Activated naive CD8-positive, alpha-beta T cell treated with anti-CD3 and anti-CD28 coated beads, Interleukin-2, amount 50 U/mL, for 16 hours (primary cell): ENCODE data around the gene TMEM88.

Experiments used
- DNase-seq: peaks from one replicate; pipeline ENCODE4 v3.0.0-alpha.2; 2020; ENCODE audit warnings: low read depth, low spot score

Gene TMEM88

DNA sequence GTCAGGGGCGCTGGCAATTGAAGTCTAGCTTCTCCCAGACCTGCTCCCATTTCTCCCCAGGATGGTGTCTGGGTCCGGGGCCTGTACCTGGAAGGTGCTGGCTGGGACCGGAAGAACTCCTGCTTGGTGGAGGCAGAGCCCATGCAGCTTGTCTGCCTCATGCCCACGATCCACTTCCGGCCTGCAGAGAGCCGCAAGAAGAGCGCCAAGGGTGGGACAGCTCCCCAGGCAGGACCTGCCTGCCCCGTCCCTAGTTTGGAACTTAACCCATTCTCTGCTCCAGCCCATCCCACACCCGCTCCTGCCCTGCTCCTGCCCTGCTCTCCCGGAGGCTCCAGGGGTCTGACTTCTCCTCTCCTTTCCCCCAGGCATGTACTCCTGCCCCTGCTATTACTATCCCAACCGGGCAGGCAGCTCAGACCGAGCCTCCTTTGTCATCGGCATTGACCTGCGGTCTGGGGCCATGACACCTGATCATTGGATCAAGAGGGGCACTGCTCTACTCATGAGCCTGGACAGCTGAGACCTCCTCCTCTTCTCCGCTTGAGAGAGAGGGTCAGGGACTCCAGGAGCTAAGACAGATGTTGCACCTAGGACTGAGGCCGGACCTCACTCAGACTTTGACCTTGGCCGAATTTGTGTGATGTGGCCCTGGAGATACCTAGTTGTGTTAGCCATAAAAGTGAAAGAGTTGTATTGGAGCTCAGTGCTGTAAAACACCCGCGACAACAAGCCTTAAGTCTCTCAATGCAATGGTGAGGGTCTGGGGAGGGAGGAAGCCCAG lies 21.7 kb upstream of the TMEM88 start:
- DNase-seq: no peak

DNA sequence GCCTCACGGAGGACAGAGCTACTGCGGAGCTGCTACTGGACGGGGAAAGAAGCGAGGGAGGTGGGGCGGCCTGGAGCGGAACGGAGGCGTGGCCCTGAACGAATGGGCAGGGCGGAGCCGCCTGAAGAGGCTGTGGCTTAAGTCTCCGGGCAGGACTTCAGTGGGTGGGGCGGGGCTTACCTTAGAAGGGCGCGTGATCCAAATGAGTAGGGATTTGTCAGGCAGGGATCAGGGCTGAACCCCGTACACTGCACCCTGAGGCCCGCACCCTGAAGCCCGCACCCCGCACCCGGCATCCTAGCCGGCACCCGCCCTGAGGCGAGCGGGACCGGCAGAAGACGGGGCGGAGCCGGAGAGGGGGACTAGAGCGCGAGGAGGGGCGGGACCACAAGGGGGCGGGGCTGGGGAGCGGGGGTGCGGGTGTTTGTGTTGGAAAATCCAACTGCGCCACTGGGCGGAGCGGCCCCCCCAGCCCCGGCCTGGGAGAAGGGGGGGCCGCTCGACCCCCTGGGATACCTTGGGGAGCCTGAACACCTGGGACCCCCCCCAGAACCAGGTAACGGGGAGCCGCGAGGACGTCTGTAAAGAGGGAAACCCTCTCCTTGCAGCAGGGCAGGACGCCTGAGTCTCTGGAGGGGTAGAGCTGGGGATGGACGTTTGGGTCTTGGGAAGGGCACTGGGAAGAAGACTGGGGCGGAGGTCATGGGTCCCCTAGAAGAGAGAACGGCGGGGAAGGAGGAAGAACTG lies 20.9 kb upstream of the TMEM88 start, which contains the start of gene KDM6B:
Gene KDM6B, plus strand, starts transcription at position 423 of the 747 bp plus-strand sequence. CDS start 11,338 bp downstream, outside the sequence.
- DNase-seq: peak; percentile 71

- DNase-seq: no peak
Measured at GRCh38 chr17:7834542-7834956, 20.3 kb upstream of the TMEM88 start.

DNA sequence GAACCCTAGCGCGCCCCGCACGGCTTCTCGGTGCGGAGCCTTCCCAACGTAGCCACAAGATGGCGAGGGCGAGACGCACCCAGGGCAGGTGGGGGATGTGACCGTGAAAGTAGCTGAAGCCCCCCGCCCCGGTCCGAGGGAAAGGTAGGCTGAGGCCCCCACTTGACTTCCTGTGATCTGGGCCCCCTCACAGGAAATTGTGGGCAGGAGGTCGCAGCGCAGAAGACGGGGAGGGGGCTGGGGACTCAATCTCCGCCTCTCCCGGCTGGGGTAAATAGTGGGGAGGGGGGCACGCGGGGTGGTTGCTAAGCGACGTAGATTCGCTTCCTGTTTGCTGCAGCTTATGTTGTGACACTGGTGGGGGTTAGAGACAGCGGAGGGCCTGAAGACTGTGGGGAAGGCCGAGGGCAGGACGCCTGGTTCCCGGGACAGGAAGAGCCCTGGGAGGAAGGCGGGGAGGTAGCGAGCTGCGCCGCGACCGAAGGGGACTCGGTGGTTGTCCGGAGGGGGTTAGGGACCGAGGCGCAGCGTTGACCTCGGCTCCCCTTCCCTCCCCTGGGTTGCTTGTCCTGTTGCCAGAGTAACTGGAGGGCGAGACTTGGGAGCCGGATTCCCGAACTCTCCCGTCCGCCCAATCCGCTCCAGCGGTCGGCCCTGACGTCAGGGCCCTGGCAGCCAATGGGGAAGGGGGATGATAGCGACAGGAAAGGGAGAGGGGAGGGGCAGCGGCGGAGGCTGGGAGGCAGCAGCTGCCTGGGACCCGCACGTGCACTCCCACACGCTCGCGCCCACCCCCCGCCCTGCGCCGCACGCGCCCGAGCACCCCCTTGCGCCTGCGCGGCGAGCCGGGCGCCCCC lies 19.7 kb upstream of the TMEM88 start:
- DNase-seq: peak; percentile 84

GRCh38 chr17:7835814-7836595 lies 18.9 kb upstream of the TMEM88 start:
- no peak for DNase-seq

- DNase-seq: no peak
Measured at GRCh38 chr17:7836596-7837407, 18.1 kb upstream of the TMEM88 start.

- no peak for DNase-seq
Measured at GRCh38 chr17:7837408-7838088, 17.3 kb upstream of the TMEM88 start.

GRCh38 chr17:7838090-7839075 lies 16.5 kb upstream of the TMEM88 start:
- no peak for DNase-seq

GRCh38 chr17:7839190-7839875 lies 15.5 kb upstream of the TMEM88 start:
- DNase-seq: no peak

DNA sequence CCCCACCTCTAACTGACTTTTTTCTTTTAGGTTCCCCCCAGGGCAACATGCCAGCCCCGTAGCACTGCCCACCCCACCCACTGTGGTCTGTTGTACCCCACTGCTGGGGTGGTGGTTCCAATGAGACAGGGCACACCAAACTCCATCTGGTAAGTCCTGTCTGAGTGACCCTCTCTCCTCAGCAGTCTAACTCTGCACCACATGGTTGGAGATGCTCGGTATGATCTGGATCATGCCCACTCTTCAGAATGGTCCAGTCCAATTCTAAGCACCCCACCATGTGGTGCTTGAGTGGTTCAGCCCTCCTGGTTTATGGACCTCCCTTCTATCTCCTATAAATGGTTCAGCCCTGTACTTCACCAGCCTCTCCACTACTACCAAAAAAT lies 15.0 kb upstream of the TMEM88 start:
- DNase-seq: no peak

DNA sequence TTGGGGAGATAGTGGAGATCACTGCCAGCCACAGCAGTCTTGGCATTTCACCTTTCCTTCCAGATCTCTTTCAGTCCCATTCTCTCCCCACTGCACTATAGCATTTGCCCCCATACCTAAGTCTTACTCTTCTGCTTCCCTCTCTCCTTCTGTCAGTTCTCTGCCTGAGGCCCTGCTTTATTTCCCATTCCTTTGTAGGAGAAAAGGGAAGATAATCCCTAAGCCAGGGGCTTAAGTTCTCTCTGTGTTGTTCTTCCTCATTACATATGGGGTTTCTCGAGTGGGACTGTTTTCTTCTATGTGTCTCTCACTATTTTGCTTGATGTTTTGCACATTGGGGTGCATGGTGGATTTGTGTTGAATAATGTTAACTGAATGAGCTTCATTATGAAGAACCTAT lies 14.4 kb upstream of the TMEM88 start:
- DNase-seq: no peak

DNA sequence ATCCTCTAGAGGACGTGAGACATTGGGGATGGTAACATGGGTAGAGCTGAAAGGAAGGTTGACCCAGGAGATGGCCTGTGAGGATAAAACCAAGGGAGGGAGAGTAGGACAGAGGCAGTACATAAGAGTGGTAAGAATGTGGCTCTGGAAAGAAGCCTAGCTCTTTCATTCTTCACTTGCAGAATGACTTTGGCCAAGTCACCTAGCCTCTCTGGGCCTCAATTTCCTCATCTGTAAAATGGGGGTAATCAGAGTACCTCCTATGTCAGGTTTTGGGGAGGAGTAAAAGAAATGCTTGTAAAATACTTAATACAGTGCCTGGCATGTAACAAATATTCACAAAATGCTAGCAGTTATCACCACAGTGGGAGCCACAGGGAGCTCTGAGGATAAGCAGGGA lies 14.0 kb upstream of the TMEM88 start:
- no peak for DNase-seq

DNA sequence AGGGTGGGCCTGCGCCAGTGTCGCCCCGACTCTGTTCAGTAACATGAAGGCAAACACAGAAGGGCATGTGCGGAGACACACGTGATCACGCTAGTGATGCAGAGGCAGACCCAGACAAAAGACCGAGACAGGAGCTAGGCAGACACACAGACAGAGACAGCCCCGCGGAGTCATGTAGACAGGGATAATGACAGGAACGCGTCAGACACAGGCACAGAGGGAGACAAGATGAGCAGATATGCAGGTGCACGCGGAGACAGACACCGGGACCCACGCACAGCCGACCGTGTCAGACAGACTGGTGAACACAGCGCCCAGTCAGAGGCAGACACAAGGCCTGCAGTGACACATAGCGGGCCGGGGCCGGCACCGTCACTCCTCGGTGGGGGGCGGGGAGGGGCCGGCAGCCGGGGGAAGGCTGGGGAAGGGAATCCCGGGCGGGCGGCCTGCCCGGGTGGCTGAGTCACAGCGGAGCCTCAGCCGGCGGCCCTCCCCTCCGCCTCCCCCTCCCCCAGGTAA lies 13.4 kb upstream of the TMEM88 start:
- DNase-seq: peak; percentile 85

DNA sequence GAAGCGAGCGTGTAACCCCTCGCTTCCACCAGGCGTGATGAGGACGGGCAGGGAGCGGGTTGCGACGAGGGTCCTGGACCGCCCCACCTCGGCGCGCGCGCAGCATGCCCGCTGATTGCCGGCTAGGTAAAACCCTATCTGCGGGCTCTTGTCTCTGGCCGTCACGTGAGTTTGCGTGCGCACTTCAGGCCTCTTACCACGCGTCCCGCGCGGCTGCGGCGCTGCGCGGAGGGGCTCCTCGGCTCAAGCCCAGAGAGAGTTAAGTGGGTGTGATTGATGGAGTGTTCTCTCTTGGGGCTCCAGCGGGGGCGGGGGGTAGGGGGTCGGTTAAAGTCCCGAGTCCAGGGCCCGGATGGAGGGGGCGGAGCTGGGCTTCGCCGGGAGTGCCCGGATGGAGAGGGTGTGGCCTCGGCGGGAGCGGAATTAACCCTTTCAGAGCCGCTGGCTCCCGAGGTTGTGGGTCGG lies 12.9 kb upstream of the TMEM88 start:
- peak; percentile 76 for DNase-seq

GRCh38 chr17:7842380-7843256 lies 12.2 kb upstream of the TMEM88 start:
- peak; percentile 97 for DNase-seq

GRCh38 chr17:7843257-7843535 lies 11.7 kb upstream of the TMEM88 start:
- DNase-seq: no peak
